IMR-90 (cell line): ENCODE results near the gene MEGF8. TPM values are rescaled to one million over a fixed set of nuclear protein-coding genes. Genes with fewer than 3 reads are reported as not detected.

ENCODE experiments used
- ATAC-seq: fragments of 200-7000 bp; cut with Tn5 transposase; 2 replicates; pipeline ENCODE4 v1.9.1; 2020; ENCODE audit warnings: low read depth, mild to moderate bottlenecking, moderate library complexity
- BruUV-seq: library from RNA; stranded (reverse); fragments of 400-500 nt; replicated peaks from 2 replicates; lab custom pipeline; 2021; lab: Mats Ljungman, UMichigan
- CTCF ChIA-PET: fragments of 300-600 bp; formaldehyde crosslinking; extraction: SDS; loops from one replicate; lab custom pipeline; 2021; ENCODE audit warnings: antibody characterized with exemption; lab: Yijun Ruan, JAX
- POLR2A ChIA-PET: fragments of 300-600 bp; sonication (Branson Sonifier 250); formaldehyde crosslinking; loops from one replicate; lab custom pipeline; 2022; ENCODE audit warnings: antibody characterized with exemption; ENCODE audit not compliant: unreplicated experiment; lab: Charles Lee
- DNase-seq: peaks from one replicate; pipeline ENCODE4 v3.0.0; 2013
- H2AFZ ChIP-seq: replicated peaks from 2 replicates; pipeline ENCODE3; 2013; ENCODE audit warnings: low read length, mild to moderate bottlenecking; ENCODE audit not compliant: poor library complexity
- H2AK5ac ChIP-seq: 2 replicates; pipeline ENCODE4 v1.6.1; 2013; ENCODE audit warnings: low read depth, low read length, inconsistent platforms
- H2AK9ac ChIP-seq: replicated peaks from 2 replicates; pipeline ENCODE3; 2013; ENCODE audit warnings: mild to moderate bottlenecking, low read depth, low read length, moderate library complexity; ENCODE audit not compliant: poor library complexity
- H2BK120ac ChIP-seq: 2 replicates; pipeline ENCODE4 v1.6.1; 2013; ENCODE audit warnings: low read depth, low read length, inconsistent platforms
- H2BK15ac ChIP-seq: 3 replicates; pipeline ENCODE4 v1.6.1; 2013; ENCODE audit warnings: low read depth, low read length, inconsistent platforms
- H2BK20ac ChIP-seq: 2 replicates; pipeline ENCODE4 v1.6.1; 2013; ENCODE audit warnings: low read depth, mild to moderate bottlenecking, inconsistent platforms, low read length, moderate library complexity
- H2BK5ac ChIP-seq: 2 replicates; pipeline ENCODE4 v1.6.1; 2013; ENCODE audit warnings: mild to moderate bottlenecking, low read depth, low read length, inconsistent platforms; ENCODE audit not compliant: poor library complexity, severe bottlenecking
- H3K14ac ChIP-seq: replicated peaks from 2 replicates; pipeline ENCODE4 v1.6.1; 2013; ENCODE audit warnings: low read depth, low read length, inconsistent platforms
- H3K18ac ChIP-seq: 2 replicates; pipeline ENCODE4 v1.6.1; 2013; ENCODE audit warnings: low read depth, low read length, control low read depth
- H3K23ac ChIP-seq: 2 replicates; pipeline ENCODE4 v1.6.1; 2013; ENCODE audit warnings: low read depth, low read length, inconsistent platforms
- H3K27ac ChIP-seq: 2 replicates; pipeline ENCODE4 v1.5.1; 2013; ENCODE audit warnings: mild to moderate bottlenecking, control low read depth, low read length; ENCODE audit not compliant: insufficient read depth
- H3K27me3 ChIP-seq: 2 replicates; pipeline ENCODE4 v1.6.1; 2013; ENCODE audit warnings: low read length; ENCODE audit not compliant: control insufficient read depth, insufficient read depth
- H3K36me3 ChIP-seq: 2 replicates; pipeline ENCODE4 v1.6.1; 2013; ENCODE audit warnings: low read length, mixed read lengths; ENCODE audit not compliant: control insufficient read depth, insufficient read depth
- H3K4ac ChIP-seq: 2 replicates; pipeline ENCODE4 v1.6.1; 2013; ENCODE audit warnings: low read depth, low read length, inconsistent platforms
- H3K4me1 ChIP-seq: 2 replicates; pipeline ENCODE4 v1.6.1; 2013; ENCODE audit warnings: low read length, mixed read lengths; ENCODE audit not compliant: control insufficient read depth, insufficient read depth
- H3K4me2 ChIP-seq: 2 replicates; pipeline ENCODE4 v1.6.1; 2013; ENCODE audit warnings: low read depth, mild to moderate bottlenecking, control low read depth, low read length, moderate library complexity
- H3K4me3 ChIP-seq: 2 replicates; pipeline ENCODE4 v1.5.1; 2013; ENCODE audit warnings: low read depth, mild to moderate bottlenecking, control low read depth, low read length, moderate library complexity; ENCODE audit not compliant: insufficient read depth
- H3K56ac ChIP-seq: 2 replicates; pipeline ENCODE4 v1.6.1; 2013; ENCODE audit warnings: low read length, inconsistent platforms; ENCODE audit not compliant: insufficient read depth; ENCODE audit errors: extremely low read depth
- H3K79me1 ChIP-seq, 2 experiments: 2 replicates each; pipeline ENCODE4 v1.6.1; 2013; ENCODE audit warnings: low read length in 2 of 2, inconsistent platforms in 1 of 2, low read depth in 1 of 2
- H3K9ac ChIP-seq: 2 replicates; pipeline ENCODE4 v1.6.1; 2013; ENCODE audit warnings: low read depth, low read length, control low read depth
- H3K9me1 ChIP-seq: 2 replicates; pipeline ENCODE4 v1.6.1; 2013; ENCODE audit warnings: low read length, inconsistent platforms; ENCODE audit not compliant: insufficient read depth
- H3K9me3 ChIP-seq: 2 replicates; pipeline ENCODE4 v1.6.1; 2013; ENCODE audit warnings: low read length; ENCODE audit not compliant: control insufficient read depth, insufficient read depth
- H4K20me1 ChIP-seq: 2 replicates; pipeline ENCODE4 v1.6.1; 2013; ENCODE audit warnings: low read length, inconsistent platforms; ENCODE audit not compliant: insufficient read depth
- H4K5ac ChIP-seq: 2 replicates; pipeline ENCODE4 v1.6.1; 2013; ENCODE audit warnings: mild to moderate bottlenecking, low read depth, low read length, control low read depth
- H4K8ac ChIP-seq, 2 experiments: 2 replicates each; pipeline ENCODE4 v1.6.1; 2013; ENCODE audit warnings: low read depth in 2 of 2, low read length in 2 of 2, control low read depth in 1 of 2, inconsistent platforms in 1 of 2
- H4K91ac ChIP-seq: 2 replicates; pipeline ENCODE4 v1.6.1; 2013; ENCODE audit warnings: low read depth, low read length, inconsistent platforms; ENCODE audit not compliant: insufficient read depth
- BHLHE40 ChIP-seq: fragments of 150-350 bp; IDR thresholded peaks from 2 replicates; pipeline ENCODE4 v1.6.1; 2016; ENCODE audit warnings: mild to moderate bottlenecking, low read depth, low read length
- CEBPB ChIP-seq: IDR thresholded peaks from 2 replicates; pipeline ENCODE4 v1.6.1; 2012; ENCODE audit warnings: low read depth, low read length, improper control_type of control experiment
- MAZ ChIP-seq: IDR thresholded peaks from 2 replicates; pipeline ENCODE4 v1.6.1; 2012; ENCODE audit warnings: low read depth, mild to moderate bottlenecking, low read length, improper control_type of control experiment, moderate library complexity, borderline replicate concordance
- MXI1 ChIP-seq: IDR thresholded peaks from 2 replicates; pipeline ENCODE4 v1.6.1; 2012; ENCODE audit warnings: low read depth, mild to moderate bottlenecking, low read length, moderate library complexity, borderline replicate concordance
- NFE2L2 ChIP-seq: fragments of 150-350 bp; IDR thresholded peaks from 2 replicates; pipeline ENCODE4 v1.6.1; 2016; ENCODE audit warnings: low read depth, mild to moderate bottlenecking, low read length
- POLR2A ChIP-seq: IDR thresholded peaks from 2 replicates; pipeline ENCODE4 v1.6.1; 2012; ENCODE audit warnings: mild to moderate bottlenecking, low read depth, low read length
- SMC3 ChIP-seq: fragments of 150-350 bp; IDR thresholded peaks from 2 replicates; pipeline ENCODE4 v1.6.1; 2016; ENCODE audit warnings: low read depth, mild to moderate bottlenecking, antibody characterized with exemption, low read length, moderate library complexity
- WGBS, 2 experiments: methylation state at CpG; one replicate each; pipeline versions ENCODE4 v1.1.5 to v1.1.7; 2013; ENCODE audit warnings: missing lambda C conversion rate in 2 of 2; ENCODE audit not compliant: insufficient read length in 1 of 2; ENCODE audit errors: extremely low coverage in 2 of 2; 5-methylcytosine and 5-hydroxymethylcytosine counted together
- dilution Hi-C: fragments of 300-500 bp; cut with HindIII; formaldehyde crosslinking; loops from one replicate; pipeline ENCODE4 v1.14.3; 2018; ENCODE audit warnings: low sequenced_read_pairs; ENCODE audit not compliant: unreplicated experiment
- in situ Hi-C: fragments of 300-500 bp; cut with MboI; formaldehyde crosslinking; loops from 3 replicates; pipeline ENCODE4 v1.14.3; 2019; ENCODE audit warnings: low sequenced_read_pairs, inconsistent platforms, mixed read lengths
- intact Hi-C: fragments of 100-400 bp; cut with micrococcal nuclease; formaldehyde crosslinking; loops from 2 replicates; pipeline ENCODE4 v1.10.0; 2022
- polyA plus RNA-seq, 3 experiments: library from polyadenylated mRNA; depleted of rRNA; stranded (reverse); fragments of >200 nt; gene quantifications; 2 replicates each; pipeline ENCODE4 v1.2.3, GENCODE V29; 2012; ENCODE audit warnings: low replicate concordance in 1 of 3
- total RNA-seq: library from RNA; depleted of rRNA; stranded (reverse); fragments of >200 nt; gene quantifications from 2 replicates; pipeline ENCODE4 v1.2.3, GENCODE V29; 2012
- TF ChIP-seq, protein P1 (sequence below): fragments of 150-350 bp; IDR thresholded peaks from 2 replicates; pipeline ENCODE4 v1.6.1; 2017; ENCODE audit warnings: mild to moderate bottlenecking, antibody characterized with exemption, low read length, low read depth
- TF ChIP-seq, protein P2 (sequence below): fragments of 150-350 bp; IDR thresholded peaks from 2 replicates; pipeline ENCODE4 v1.6.1; 2016; ENCODE audit warnings: low read depth, mild to moderate bottlenecking, low read length, moderate library complexity, borderline replicate concordance

The MEGF8 gene
- total and polyA plus RNA-seq, 2 of the 4 experiments (the other 2 are of a cell fraction) = 2.3 to 12.5 TPM

DNA sequence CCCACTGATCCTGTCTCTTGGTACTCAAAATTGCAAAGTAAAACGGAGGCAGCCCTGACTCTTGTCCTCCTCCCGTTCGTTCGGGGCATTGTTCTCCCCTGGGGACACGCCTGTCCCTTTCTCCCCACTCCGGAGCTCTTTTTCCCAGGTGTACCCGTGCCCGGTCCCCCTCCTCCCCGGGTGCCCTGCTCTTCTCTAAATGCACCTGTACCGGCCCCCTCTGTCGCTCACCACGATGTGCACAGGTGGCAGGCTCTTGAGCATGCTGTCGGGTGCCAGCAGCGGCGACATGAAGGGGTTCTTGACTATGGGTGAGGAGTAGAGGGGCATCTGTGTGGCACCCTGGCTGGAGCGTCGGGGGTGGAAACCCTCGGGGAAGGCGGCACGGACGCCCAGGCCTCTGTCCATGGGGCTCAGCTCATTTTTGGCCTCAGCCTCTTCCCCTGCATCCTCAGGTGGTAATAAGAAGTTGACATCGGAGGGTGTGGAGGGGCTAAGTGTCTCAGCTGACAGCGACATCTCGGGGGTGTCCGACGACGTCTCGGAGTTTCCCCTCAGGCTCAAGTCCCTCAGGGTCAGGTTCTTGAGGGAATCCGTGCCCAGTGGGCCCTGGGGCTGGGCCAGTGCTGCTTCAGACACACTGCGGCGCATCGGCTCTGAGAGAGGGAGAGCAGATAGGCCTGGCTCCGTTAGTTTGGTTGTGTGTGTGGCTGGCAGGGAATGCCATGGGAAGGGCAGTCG, 77.1 kb downstream of the MEGF8 start:
- Histone ChIP-seq H3K36me3 (0 out of 2 replicates have a peak, but pooled peaks cover 1% of the 10 kb centered on the region), H3K27me3 (no peaks in the 10 kb centered on the region), H4K5ac (no peak overlapping the region), H3K4me2 (peak overlapping the region; percentile 97; the same call in 1 of the 2 replicates), H3K9me3 (no peaks in the 10 kb centered on the region), H3K9me1 (peaks cover 18% of the 10 kb centered on the region), H4K8ac (peak overlapping the region in 1 of 2 experiments; percentile 86; a peak in 1 of 4 replicates), H4K20me1 (peaks cover 13% of the 10 kb centered on the region; the same call in 1 of the 2 replicates), H3K23ac (peak overlapping the region; percentile 71), H2AFZ (no peak overlapping the region), H3K9ac (no peak overlapping the region), H3K18ac (no peak overlapping the region), H2BK15ac (no peak overlapping the region), H2BK5ac (no peak overlapping the region), H3K4me1 (peaks cover 7% of the 10 kb centered on the region; the same call in 1 of the 2 replicates), H3K4ac (no peak overlapping the region), H3K14ac (peak overlapping the region; percentile 69; the same call in 1 of the 2 replicates), H2AK5ac (no peak overlapping the region), H2BK20ac (no peak overlapping the region), H2AK9ac (peak overlapping the region; percentile 78), H3K56ac (no peak overlapping the region), H4K91ac (no peak overlapping the region), H3K27ac (no peak overlapping the region), H3K79me1 (peaks cover 0 to 35% of the 10 kb centered on the region in 2 experiments; a peak in 2 of 4 replicates), H2BK120ac (no peak overlapping the region), H3K4me3 (no peak overlapping the region)
- dilution Hi-C loops (no loop called here), intact Hi-C loops (loop anchor here (10.0 kb wide), 1 partner anchor 268 kb away; the partner anchor contains the start of gene POU2F2), in situ Hi-C loops (no loop called here)
- ChIA-PET POLR2A (no interaction called here), CTCF (interaction anchor here (1.5 kb wide), 1 partner anchor 38 kb away, joined by 4 read pairs; no protein-coding TSS in a partner anchor)
- 61% methylated on average over 18 of the region's 34 CpGs; no CpG with 5 or more reads in 1 of the 2 experiments for WGBS, 2 experiments
- no peak for TF ChIP-seq SMC3
- no peak for TF ChIP-seq CEBPB
- TF ChIP-seq POLR2A = no peak
- no peak for TF ChIP-seq MXI1
- TF ChIP-seq MAZ = no peak
- TF ChIP-seq, protein P1, sequence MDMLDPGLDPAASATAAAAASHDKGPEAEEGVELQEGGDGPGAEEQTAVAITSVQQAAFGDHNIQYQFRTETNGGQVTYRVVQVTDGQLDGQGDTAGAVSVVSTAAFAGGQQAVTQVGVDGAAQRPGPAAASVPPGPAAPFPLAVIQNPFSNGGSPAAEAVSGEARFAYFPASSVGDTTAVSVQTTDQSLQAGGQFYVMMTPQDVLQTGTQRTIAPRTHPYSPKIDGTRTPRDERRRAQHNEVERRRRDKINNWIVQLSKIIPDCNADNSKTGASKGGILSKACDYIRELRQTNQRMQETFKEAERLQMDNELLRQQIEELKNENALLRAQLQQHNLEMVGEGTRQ = no peak
- TF ChIP-seq, protein P2, sequence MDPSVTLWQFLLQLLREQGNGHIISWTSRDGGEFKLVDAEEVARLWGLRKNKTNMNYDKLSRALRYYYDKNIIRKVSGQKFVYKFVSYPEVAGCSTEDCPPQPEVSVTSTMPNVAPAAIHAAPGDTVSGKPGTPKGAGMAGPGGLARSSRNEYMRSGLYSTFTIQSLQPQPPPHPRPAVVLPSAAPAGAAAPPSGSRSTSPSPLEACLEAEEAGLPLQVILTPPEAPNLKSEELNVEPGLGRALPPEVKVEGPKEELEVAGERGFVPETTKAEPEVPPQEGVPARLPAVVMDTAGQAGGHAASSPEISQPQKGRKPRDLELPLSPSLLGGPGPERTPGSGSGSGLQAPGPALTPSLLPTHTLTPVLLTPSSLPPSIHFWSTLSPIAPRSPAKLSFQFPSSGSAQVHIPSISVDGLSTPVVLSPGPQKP = no peak
- TF ChIP-seq BHLHE40 = no peak
- no peak for TF ChIP-seq NFE2L2
- ATAC-seq = no peak
- BruUV-seq = no TSS peak
- DNase-seq = no peak
